T1000 (cell line): ENCODE measurements around the gene RALGPS1.

ENCODE experiments used
- DNase-seq: peaks from one replicate; lab custom pipeline; 2025; ENCODE audit warnings: mixed read lengths; lab: John Stamatoyannopoulos, UW

Gene RALGPS1

GRCh38 chr9:127205952-127206351 is 291.4 kb downstream of the RALGPS1 start:
- DNase-seq: no peak

DNA sequence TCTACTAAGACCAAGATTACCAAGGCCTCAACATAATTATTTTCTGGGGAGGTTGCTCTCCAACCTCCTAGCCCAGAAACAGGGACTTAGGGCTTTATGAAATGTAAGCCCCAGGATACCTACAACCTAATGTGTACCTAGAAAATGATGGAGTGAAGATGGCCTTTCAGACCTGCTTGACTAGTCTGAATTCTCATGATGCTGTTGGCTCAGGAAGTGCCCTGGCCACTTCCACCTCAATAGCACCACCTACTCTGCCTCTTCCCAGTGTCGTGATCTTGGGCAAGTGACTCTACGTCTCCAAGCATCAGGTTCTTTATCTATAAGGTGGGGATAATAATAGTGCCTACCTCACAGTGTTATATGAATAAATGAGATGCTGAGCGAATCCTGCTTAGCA is 292.1 kb downstream of the RALGPS1 start:
- no peak for DNase-seq

DNA sequence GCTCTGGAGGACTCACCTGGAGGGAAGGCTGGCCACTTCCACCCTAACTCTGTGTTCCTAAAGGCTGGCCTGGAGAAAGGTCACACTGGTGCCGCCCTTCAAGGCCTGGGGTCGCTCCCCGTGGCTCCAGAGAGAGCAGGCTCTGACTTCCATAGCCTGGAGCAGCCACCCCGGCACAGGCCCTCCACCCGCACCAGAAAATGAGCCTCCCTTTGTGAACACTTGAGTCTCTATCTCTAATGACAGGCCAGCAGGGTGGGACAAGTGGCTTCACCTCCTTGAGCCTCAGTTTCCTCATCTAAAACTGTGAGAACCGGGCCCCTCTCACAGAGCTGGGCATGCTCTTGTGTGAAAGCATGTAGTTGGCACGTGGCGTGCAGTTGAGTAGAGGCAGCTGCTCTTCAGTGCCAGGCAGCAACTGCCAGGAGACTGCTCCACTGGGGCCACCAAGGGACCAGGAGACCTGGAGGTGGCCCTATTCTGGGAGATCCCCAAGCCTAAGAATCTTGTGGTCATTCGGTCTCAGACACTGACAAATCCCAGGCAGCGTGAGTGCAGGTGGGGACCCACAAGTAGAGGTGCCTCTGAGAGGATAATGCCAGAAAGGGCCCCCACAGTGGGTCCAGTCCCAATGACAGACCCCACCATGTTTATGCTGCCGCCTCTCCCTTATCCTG is 293.3 kb downstream of the RALGPS1 start:
- DNase-seq: no peak

- DNase-seq: no peak
Measured at GRCh38 chr9:127208416-127208815, 293.8 kb downstream of the RALGPS1 start.

GRCh38 chr9:127209220-127209619 is 294.6 kb downstream of the RALGPS1 start:
- no peak for DNase-seq

DNA sequence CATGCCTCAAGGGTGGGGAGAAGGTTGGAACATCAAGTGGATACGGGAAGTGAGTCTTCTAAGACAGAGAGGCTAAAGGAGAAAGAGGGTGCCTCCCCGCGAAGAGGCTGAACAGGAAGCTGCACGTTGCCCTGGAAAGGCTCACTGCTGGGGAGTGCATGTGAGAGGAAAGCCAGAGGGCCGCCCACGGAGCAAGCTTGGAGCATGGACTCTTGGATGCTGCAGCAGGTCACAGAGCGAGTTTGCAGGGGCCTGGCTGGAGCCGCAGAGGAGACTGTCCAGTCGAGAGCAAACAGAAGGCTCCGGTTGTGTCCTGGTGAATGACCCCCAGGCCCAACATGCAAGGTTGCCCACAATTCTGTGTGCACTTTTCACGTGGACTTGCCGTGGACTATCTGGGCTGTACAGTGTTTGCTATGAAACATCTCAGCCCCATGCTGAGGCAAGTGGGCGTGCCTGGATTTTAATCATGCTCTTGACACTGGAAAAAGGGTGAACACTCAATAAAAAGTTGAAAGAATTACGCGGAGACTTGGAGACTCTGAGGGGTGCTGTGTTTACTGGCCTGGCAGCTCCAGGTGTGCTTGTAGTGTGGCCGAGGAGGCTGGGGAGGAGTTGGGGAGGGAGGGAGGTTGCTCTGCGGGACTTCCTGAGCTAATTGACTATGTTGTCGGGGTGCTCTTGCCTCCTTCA is 295.5 kb downstream of the RALGPS1 start:
- no peak for DNase-seq

- no peak for DNase-seq
Measured at GRCh38 chr9:127210851-127211730, 296.5 kb downstream of the RALGPS1 start.

- no peak for DNase-seq
Measured at GRCh38 chr9:127211983-127212382, 297.4 kb downstream of the RALGPS1 start.

DNA sequence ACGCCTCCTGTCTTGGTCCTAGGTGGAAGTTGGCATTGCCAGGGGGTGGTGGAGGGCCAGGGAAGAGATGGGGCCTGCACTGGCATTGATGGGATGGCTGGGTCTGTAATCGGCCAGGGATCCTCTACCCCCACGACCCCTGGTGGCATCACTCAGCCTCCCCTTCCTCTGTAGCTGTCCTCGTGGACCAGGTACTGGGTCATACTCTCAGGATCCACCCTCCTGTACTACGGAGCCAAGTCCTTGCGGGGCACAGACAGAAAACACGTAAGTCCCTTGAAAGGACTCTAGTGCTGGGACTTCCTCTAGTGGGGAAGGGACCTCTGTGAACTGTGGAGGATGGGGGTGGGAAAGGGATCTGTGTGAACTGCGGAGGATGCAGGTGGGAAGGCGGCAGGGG is 297.9 kb downstream of the RALGPS1 start:
- DNase-seq: no peak

DNA sequence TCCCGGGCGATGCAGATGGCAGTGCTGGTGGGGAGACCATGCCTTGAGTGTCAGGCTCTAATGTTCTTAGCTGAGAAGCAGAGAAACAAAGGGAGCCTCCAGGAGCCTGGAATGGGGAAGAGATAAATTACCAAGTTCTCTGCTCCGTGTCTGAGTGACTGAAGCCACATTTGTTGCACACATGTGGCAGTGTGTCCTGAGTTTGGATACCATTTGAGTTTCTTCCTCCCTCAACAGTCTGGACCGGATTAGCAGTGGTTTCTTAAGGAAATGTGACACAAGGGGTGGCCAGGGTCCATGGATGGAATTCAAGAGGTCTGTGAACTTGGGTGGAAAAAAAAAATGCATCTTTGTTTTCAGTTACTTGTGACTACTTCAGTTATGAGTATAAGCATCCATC is 299.3 kb downstream of the RALGPS1 start:
- DNase-seq: no peak

- no peak for DNase-seq
Measured at GRCh38 chr9:127214421-127215267, 300.1 kb downstream of the RALGPS1 start.

- DNase-seq: no peak
Measured at GRCh38 chr9:127215268-127216209, 301.0 kb downstream of the RALGPS1 start.

GRCh38 chr9:127216210-127216887 is 301.8 kb downstream of the RALGPS1 start:
- no peak for DNase-seq

- no peak for DNase-seq
Measured at GRCh38 chr9:127216888-127217217, 302.3 kb downstream of the RALGPS1 start.

- no peak for DNase-seq
Measured at GRCh38 chr9:127218818-127219217, 304.2 kb downstream of the RALGPS1 start.

DNA sequence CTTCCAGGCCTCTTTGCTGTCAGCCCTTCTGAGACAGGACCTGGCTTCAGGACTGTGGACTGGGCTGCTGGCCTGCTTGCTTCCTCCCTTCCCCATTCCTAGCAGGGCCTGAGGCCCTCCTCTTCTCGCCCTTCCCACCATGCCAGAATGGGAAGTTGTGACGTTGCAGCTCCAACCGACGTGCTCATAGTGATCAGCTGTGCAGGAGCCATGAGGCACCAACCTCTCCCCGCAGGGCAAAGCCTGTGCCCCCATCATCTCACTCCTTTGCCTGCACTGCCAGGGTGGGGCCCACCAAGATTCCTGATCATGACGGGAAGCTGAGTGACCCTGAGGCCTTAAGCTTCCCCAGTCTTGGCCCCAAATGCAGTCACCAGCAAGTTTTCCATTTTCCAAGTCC is 304.9 kb downstream of the RALGPS1 start:
- DNase-seq: no peak

DNA sequence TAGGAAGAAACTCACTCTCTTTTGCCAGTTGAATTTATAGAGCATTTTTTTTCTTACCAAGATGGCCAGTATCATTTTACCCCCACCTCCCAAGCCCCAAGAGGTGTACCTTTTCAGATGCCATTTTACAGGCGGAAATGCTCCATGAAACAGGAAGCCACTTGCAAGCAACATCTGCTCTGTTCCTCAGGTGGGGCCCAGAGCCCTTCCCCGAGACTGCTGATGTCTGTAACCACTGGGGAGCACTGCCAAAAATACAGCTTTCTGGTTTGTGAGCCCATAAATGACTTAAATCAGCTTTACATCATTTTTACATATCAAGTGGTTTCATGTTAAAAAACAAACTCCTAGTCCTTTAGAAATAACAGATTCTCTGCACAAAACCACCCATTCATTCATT is 307.1 kb downstream of the RALGPS1 start:
- DNase-seq: no peak

DNA sequence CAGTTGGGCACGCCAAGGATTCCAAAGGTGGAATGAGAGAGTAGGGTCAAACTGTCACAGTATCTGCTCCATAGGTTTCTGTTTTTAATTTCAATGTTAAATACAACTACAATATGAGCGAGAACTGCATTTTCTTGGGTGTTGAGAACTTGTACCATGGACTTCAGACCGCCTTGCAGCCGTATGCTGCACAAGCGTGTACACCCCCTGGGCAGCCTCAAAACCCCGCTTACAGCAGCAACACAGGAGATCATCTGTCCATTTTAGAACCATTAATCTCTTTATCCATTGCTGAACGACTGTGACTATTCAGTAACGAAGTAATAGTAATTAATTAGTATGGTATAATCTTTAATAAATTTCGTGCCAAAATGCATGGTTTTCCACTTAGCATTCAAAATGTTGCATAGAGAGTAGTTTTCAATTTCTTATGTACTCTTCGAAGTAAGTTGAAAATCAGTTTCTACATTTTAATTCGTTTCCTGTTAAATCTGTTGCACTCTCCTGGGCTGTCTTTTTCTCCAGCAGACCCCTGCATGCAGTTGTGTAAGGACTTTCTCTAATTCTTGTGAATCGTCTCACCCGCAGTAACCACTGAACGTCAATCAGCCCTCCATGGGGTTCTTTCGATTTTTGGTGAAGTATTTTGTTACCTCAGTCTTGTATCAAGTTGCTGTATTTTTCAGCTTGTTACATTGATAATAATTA is 308.0 kb downstream of the RALGPS1 start:
- DNase-seq: no peak

DNA sequence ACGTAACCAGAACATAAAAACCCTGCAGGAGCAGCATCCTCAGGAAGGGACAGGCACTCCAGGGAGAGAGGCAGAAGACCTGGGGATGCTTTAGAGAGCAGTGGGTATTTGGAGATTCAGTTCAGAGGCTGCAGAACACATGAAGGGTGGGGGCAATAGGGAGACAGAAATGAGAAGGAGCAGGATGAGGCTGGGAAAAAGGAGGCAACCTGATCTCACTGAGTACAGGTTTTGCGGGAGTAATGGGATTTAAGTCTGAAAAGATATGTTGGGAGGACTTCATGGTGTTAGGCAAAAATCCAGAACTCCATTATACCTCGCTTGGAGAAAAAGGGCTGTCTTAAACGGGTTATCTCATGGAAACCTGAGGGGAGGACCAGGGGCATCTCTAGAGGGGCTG is 308.7 kb downstream of the RALGPS1 start:
- DNase-seq: no peak

GRCh38 chr9:127223810-127224177 is 309.2 kb downstream of the RALGPS1 start:
- no peak for DNase-seq
